ENCODE data around the gene ABLIM2. TPM values are rescaled to one million over a fixed set of nuclear protein-coding genes. Genes with fewer than 3 reads are reported as not detected.

The ABLIM2 gene
- total and polyA plus RNA-seq, 10 of the 15 experiments (the other 5 are each of a cell fraction or from before 2014, with no cell fraction given), result 0.03 to 0.15 (median 0.05) TPM; not detected in 7

GRCh38 chr4:7974425-7974824 lies 184.2 kb downstream of the ABLIM2 start (continued):
- no peak for TF ChIP-seq CREM (IDR thresholded peaks at IDR 0.05; ENCODE audit: low read depth)

GRCh38 chr4:7973545-7973981 lies 185.1 kb downstream of the ABLIM2 start:
- WGBS (ENCODE audit: insufficient coverage, insufficient replicate concordance, low lambda C conversion rate, missing lambda C conversion rate), result 3% methylated on average over 10 of the region's 10 CpGs
- DNase-seq (ENCODE audit: low read depth, low spot score) (no peak), ATAC-seq (no peak), FAIRE-seq (no peak)
- in situ Hi-C loops (cut with MboI), result no loop called here
- BruUV-seq (replicated peaks), result no TSS peak
- no peak overlapping the region for H2AFZ ChIP-seq (ENCODE audit: control insufficient read depth, low read depth, low read length)
- POLR2A ChIA-PET, result no interaction called here
- no peaks in the 10 kb centered on the region for H3K79me2 ChIP-seq (ENCODE audit: control insufficient read depth, insufficient read depth, low read length)
- peaks cover 27% of the 10 kb centered on the region for H3K4me1 ChIP-seq (ENCODE audit: control insufficient read depth, insufficient read depth, low read length)
- H3K9me3 ChIP-seq (replicated peaks; ENCODE audit: control insufficient read depth, insufficient read depth, low read length), result no peaks in the 10 kb centered on the region
- no peak overlapping the region for H3K9ac ChIP-seq (ENCODE audit: control insufficient read depth, insufficient read depth, low read length)
- no peaks in the 10 kb centered on the region for H3K36me3 ChIP-seq (ENCODE audit: control insufficient read depth in 2 of 2, insufficient read depth in 2 of 2, low read length in 1 of 2)
- no peak overlapping the region for H3K4me3 ChIP-seq
- CTCF ChIA-PET, result no interaction called here
- intact Hi-C loops (cut with micrococcal nuclease; ENCODE audit: unreplicated experiment), result no loop called here
- H3K27ac ChIP-seq (ENCODE audit: control insufficient read depth, insufficient read depth), result no peak overlapping the region
- RAD21 ChIA-PET (ENCODE audit: unreplicated experiment), result no interaction called here
- H3K27me3 ChIP-seq (replicated peaks in 1 of 2; ENCODE audit: control insufficient read depth in 2 of 2, insufficient read depth in 2 of 2, low read length in 1 of 2), result no peaks in the 10 kb centered on the region
- H4K20me1 ChIP-seq (ENCODE audit: control insufficient read depth, insufficient read depth), result no peaks in the 10 kb centered on the region
- no peak overlapping the region for H3K4me2 ChIP-seq (ENCODE audit: control insufficient read depth, insufficient read depth)
- no peak for TF ChIP-seq SP1 (IDR thresholded peaks at IDR 0.05; ENCODE audit: low read depth, low read length)
- no peak for TF ChIP-seq CEBPZ (IDR thresholded peaks at IDR 0.05; ENCODE audit: low read depth, low read length)
- TF ChIP-seq STAT3 (IDR thresholded peaks at IDR 0.05; ENCODE audit: low read depth, low read length), result no peak
- no peak for TF ChIP-seq SIN3A (IDR thresholded peaks at IDR 0.05; ENCODE audit: low read depth, low read length)
- TF ChIP-seq CHD2 (IDR thresholded peaks at IDR 0.05; ENCODE audit: borderline replicate concordance, low read depth, low read length), result no peak
- SMC1A ChIA-PET (ENCODE audit: uncharacterized antibody, unreplicated experiment), result no interaction called here
